ENCODE data around the gene LRG1. TPM values are rescaled to one million over a fixed set of nuclear protein-coding genes. Genes with fewer than 3 reads are reported as not detected.

LRG1 gene
- total RNA-seq: not detected
- polyA plus RNA-seq: 0.06 TPM

GRCh38 chr19:4539693-4540581 is at the start of gene LRG1:
TSS of gene LRG1 (minus strand) at chr19:4540036. CDS start at chr19:4540013, 23 bp downstream.
- H3K27ac Mint-ChIP-seq: no peak within 1 kb of the TSS
- no peaks in the 10 kb centered on the region for H3K27me3 ChIP-seq (ENCODE audit: insufficient read depth, low read length, poor library complexity, severe bottlenecking)
- POLR2A ChIA-PET: no interaction called here

DNA sequence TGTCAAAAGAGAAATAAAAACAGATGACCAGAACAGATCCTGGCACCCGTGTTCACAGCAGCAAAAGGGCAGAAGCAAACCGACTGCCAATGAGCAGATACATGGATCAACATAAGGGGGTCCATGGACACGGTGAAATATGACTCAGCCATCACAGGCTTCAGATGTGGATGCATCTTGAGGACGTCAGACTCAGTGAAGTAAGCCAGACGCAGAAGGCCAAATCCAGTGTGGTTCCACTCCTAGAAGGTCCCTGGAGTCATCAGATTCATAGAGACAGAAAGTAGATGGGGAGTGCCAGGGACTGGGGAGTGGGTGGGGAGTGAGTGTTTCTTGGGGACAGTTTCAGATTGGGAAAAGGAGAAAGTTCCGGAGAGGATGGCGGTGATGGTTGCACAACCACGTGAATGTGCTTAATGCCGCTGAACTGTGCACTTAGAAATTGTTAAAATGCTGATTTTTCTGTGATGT is 48.5 kb upstream of the LRG1 start:
- Histone ChIP-seq H3K4me3 (ENCODE audit: low read length) (no peak overlapping the region), H3K9me3 (ENCODE audit: low read length) (no peaks in the 10 kb centered on the region), H3K4me1 (ENCODE audit: insufficient read depth, low read length) (no peaks in the 10 kb centered on the region), H3K27ac (ENCODE audit: low read depth, low read length) (no peak overlapping the region), H3K27me3 (ENCODE audit: insufficient read depth, low read length, poor library complexity, severe bottlenecking) (peaks cover 26% of the 10 kb centered on the region), H3K36me3 (ENCODE audit: insufficient read depth, low read length) (no peaks in the 10 kb centered on the region)
- DNase-seq: no peak
- POLR2A ChIA-PET: no interaction called here
- Mint-ChIP-seq H3K4me1 (peaks cover 0 to 4% (median 2%) of the 10 kb centered on the region in 3 donors), H3K9me3 (peaks cover 0 to 2% (median 0%) of the 10 kb centered on the region in 5 donors), H3K36me3 (no peaks in the 10 kb centered on the region), H3K27ac (no peak overlapping the region), H3K27me3 (peaks cover 41 to 63% of the 10 kb centered on the region in 2 donors), H3K4me3 (no peak overlapping the region)
- CTCF ChIA-PET: no interaction called here

More at GRCh38 chr19:4539693-4540581, at the start of gene LRG1:
- H3K27ac ChIP-seq (ENCODE audit: low read depth, low read length): peak within 1 kb of the TSS; percentile 59
- no peak within 1 kb of the TSS for H3K4me3 ChIP-seq (ENCODE audit: low read length)
- peaks cover 2 to 9% (median 5%) of the 10 kb centered on the region in 3 donors for H3K4me1 Mint-ChIP-seq
- no peaks in the 10 kb centered on the region for H3K9me3 ChIP-seq (ENCODE audit: low read length)
- H3K9me3 Mint-ChIP-seq: peaks cover 0 to 4% (median 0%) of the 10 kb centered on the region in 5 donors
- H3K36me3 ChIP-seq (ENCODE audit: insufficient read depth, low read length): no peaks in the 10 kb centered on the region
- H3K36me3 Mint-ChIP-seq: no peaks in the 10 kb centered on the region
- peaks cover 4% of the 10 kb centered on the region for H3K4me1 ChIP-seq (ENCODE audit: insufficient read depth, low read length)
- no peak for DNase-seq
- no peak within 1 kb of the TSS for H3K4me3 Mint-ChIP-seq
- peaks cover 10 to 32% of the 10 kb centered on the region in 2 donors for H3K27me3 Mint-ChIP-seq
- CTCF ChIA-PET: interaction anchor here (1.0 kb wide), 1 partner anchor 16 kb away, joined by 3 read pairs; no protein-coding TSS in a partner anchor

DNA sequence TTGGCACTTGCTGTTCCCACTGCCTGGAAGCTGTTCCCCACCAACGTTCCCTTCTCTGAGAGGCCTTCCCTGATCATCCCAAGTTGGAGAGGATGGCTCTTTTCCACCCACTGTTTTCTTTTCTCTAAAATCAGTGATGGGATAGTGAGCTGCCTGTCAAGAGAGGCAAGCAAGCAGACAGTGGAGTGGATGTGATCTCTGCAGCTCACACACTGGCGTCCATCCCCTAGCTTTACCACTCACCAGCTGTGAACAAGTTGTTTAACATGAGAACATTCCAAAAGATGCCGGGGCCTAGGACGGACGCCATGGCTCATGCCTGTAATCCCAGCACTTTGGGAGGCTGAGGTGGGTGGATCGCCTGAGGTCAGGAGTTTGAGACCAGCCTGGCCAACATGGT is 47.7 kb upstream of the LRG1 start:
- H3K4me1 Mint-ChIP-seq: peaks cover under 1 to 4% (median 2%) of the 10 kb centered on the region in 3 donors
- peaks cover 28% of the 10 kb centered on the region for H3K27me3 ChIP-seq (ENCODE audit: insufficient read depth, low read length, poor library complexity, severe bottlenecking)
- no peaks in the 10 kb centered on the region for H3K9me3 ChIP-seq (ENCODE audit: low read length)
- H3K36me3 ChIP-seq (ENCODE audit: insufficient read depth, low read length): no peaks in the 10 kb centered on the region
- no peaks in the 10 kb centered on the region for H3K36me3 Mint-ChIP-seq
- ChIA-PET POLR2A (no interaction called here), CTCF (interaction anchor here (1.0 kb wide), 1 partner anchor 49 kb away, joined by 4 read pairs; no protein-coding TSS in a partner anchor)
- H3K4me3 ChIP-seq (ENCODE audit: low read length): no peak overlapping the region
- no peaks in the 10 kb centered on the region for H3K4me1 ChIP-seq (ENCODE audit: insufficient read depth, low read length)
- DNase-seq: no peak
- H3K9me3 Mint-ChIP-seq: peaks cover 0 to 2% (median 0%) of the 10 kb centered on the region in 5 donors
- H3K27me3 Mint-ChIP-seq: peaks cover 43 to 58% of the 10 kb centered on the region in 2 donors
- no peak overlapping the region for H3K4me3 Mint-ChIP-seq
- no peak overlapping the region for H3K27ac Mint-ChIP-seq
- H3K27ac ChIP-seq (ENCODE audit: low read depth, low read length): no peak overlapping the region

DNA sequence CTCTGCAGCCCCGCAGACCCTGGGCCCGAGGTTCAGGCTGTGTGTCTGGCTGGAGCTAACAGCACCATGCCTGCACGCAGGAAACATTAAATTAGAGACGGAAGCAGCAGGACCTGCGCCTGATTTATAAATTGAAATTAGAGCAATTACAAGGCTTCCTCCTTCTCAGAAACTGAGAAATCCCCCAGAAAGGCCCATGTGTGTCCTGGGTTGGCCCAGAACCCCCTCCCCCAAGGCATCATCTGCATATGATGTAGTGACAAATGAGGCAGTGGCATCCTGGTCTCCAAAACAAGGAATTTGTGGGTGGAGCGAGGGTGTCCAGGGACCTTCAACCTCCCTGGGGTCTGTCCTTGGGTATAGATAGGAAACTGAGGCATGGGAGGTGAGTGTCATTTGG is 46.9 kb upstream of the LRG1 start:
- H3K27ac Mint-ChIP-seq: no peak overlapping the region
- H3K4me3 Mint-ChIP-seq: no peak overlapping the region
- Histone ChIP-seq H3K27me3 (ENCODE audit: insufficient read depth, low read length, poor library complexity, severe bottlenecking) (peaks cover 36% of the 10 kb centered on the region), H3K4me3 (ENCODE audit: low read length) (no peak overlapping the region), H3K36me3 (ENCODE audit: insufficient read depth, low read length) (no peaks in the 10 kb centered on the region), H3K9me3 (ENCODE audit: low read length) (no peaks in the 10 kb centered on the region), H3K27ac (ENCODE audit: low read depth, low read length) (no peak overlapping the region), H3K4me1 (ENCODE audit: insufficient read depth, low read length) (no peaks in the 10 kb centered on the region)
- CTCF ChIA-PET: interaction anchor here (1.0 kb wide), 1 partner anchor 50 kb away, joined by 4 read pairs; no protein-coding TSS in a partner anchor
- POLR2A ChIA-PET: no interaction called here
- H3K27me3 Mint-ChIP-seq: peaks cover 51 to 62% of the 10 kb centered on the region in 2 donors
- peaks cover 9 to 12% (median 9%) of the 10 kb centered on the region in 3 donors for H3K4me1 Mint-ChIP-seq
- DNase-seq: no peak
- H3K36me3 Mint-ChIP-seq: no peaks in the 10 kb centered on the region
- peaks cover 0 to 2% (median 0%) of the 10 kb centered on the region in 5 donors for H3K9me3 Mint-ChIP-seq

- peaks cover 47 to 57% of the 10 kb centered on the region in 2 donors for H3K27me3 Mint-ChIP-seq
- POLR2A ChIA-PET: no interaction called here
Observed at GRCh38 chr19:4586245-4586644, 46.4 kb upstream of the LRG1 start.

GRCh38 chr19:4585556-4585955 is 45.7 kb upstream of the LRG1 start:
- ChIA-PET CTCF (interaction anchor here (1.2 to 1.3 kb wide), 2 partner anchors 19 to 51 kb away, joined by 3 to 5 read pairs; no protein-coding TSS in a partner anchor), POLR2A (no interaction called here)
- Mint-ChIP-seq H3K36me3 (no peaks in the 10 kb centered on the region), H3K4me3 (peak overlapping the region in 1 of 7 donors; percentile 40), H3K27me3 (peaks cover 42 to 50% of the 10 kb centered on the region in 2 donors), H3K27ac (no peak overlapping the region), H3K4me1 (peaks cover 9 to 12% (median 9%) of the 10 kb centered on the region in 3 donors), H3K9me3 (peaks cover 0 to 2% (median 0%) of the 10 kb centered on the region in 5 donors)
- H3K4me3 ChIP-seq (ENCODE audit: low read length): no peak overlapping the region
- H3K27ac ChIP-seq (ENCODE audit: low read depth, low read length): no peak overlapping the region
- DNase-seq: no peak
- no peaks in the 10 kb centered on the region for H3K36me3 ChIP-seq (ENCODE audit: insufficient read depth, low read length)
- no peaks in the 10 kb centered on the region for H3K9me3 ChIP-seq (ENCODE audit: low read length)
- no peaks in the 10 kb centered on the region for H3K4me1 ChIP-seq (ENCODE audit: insufficient read depth, low read length)
- H3K27me3 ChIP-seq (ENCODE audit: insufficient read depth, low read length, poor library complexity, severe bottlenecking): peaks cover 36% of the 10 kb centered on the region

More at GRCh38 chr19:4586245-4586644, 46.4 kb upstream of the LRG1 start:
- Mint-ChIP-seq H3K27ac (no peak overlapping the region), H3K9me3 (peaks cover 0 to 2% (median 0%) of the 10 kb centered on the region in 5 donors), H3K4me1 (peaks cover 9 to 12% (median 9%) of the 10 kb centered on the region in 3 donors), H3K4me3 (no peak overlapping the region), H3K36me3 (no peaks in the 10 kb centered on the region)
- no peaks in the 10 kb centered on the region for H3K4me1 ChIP-seq (ENCODE audit: insufficient read depth, low read length)
- no peaks in the 10 kb centered on the region for H3K9me3 ChIP-seq (ENCODE audit: low read length)
- CTCF ChIA-PET: interaction anchor here (1.3 kb wide), 1 partner anchor 50 kb away, joined by 5 read pairs; no protein-coding TSS in a partner anchor
- no peak for DNase-seq
- no peak overlapping the region for H3K27ac ChIP-seq (ENCODE audit: low read depth, low read length)
- H3K4me3 ChIP-seq (ENCODE audit: low read length): no peak overlapping the region
- H3K36me3 ChIP-seq (ENCODE audit: insufficient read depth, low read length): no peaks in the 10 kb centered on the region
- peaks cover 36% of the 10 kb centered on the region for H3K27me3 ChIP-seq (ENCODE audit: insufficient read depth, low read length, poor library complexity, severe bottlenecking)

GRCh38 chr19:4584670-4585460 is 45.0 kb upstream of the LRG1 start:
- Histone ChIP-seq H3K4me1 (ENCODE audit: insufficient read depth, low read length) (no peaks in the 10 kb centered on the region), H3K9me3 (ENCODE audit: low read length) (no peaks in the 10 kb centered on the region), H3K27me3 (ENCODE audit: insufficient read depth, low read length, poor library complexity, severe bottlenecking) (peaks cover 40% of the 10 kb centered on the region), H3K4me3 (ENCODE audit: low read length) (no peak overlapping the region), H3K36me3 (ENCODE audit: insufficient read depth, low read length) (no peaks in the 10 kb centered on the region), H3K27ac (ENCODE audit: low read depth, low read length) (no peak overlapping the region)
- H3K27ac Mint-ChIP-seq: no peak overlapping the region
- H3K9me3 Mint-ChIP-seq: no peaks in the 10 kb centered on the region
- ChIA-PET CTCF (interaction anchor here (1.2 to 1.3 kb wide), 2 partner anchors 18 to 51 kb away, joined by 3 to 5 read pairs; no protein-coding TSS in a partner anchor), POLR2A (no interaction called here)
- H3K4me3 Mint-ChIP-seq: no peak overlapping the region
- peaks cover 9 to 12% (median 9%) of the 10 kb centered on the region in 3 donors for H3K4me1 Mint-ChIP-seq
- H3K27me3 Mint-ChIP-seq: peaks cover 39 to 47% of the 10 kb centered on the region in 2 donors
- H3K36me3 Mint-ChIP-seq: no peaks in the 10 kb centered on the region
- DNase-seq: no peak
